MV-4-11 (cell line): ENCODE data around the gene ADGRL1.

ENCODE experiments used
- DNase-seq: peaks from one replicate; lab custom pipeline; 2025; lab: John Stamatoyannopoulos, UW

ADGRL1 gene

GRCh38 chr19:14139944-14140343 lies 66.0 kb downstream of the ADGRL1 start:
- peak; percentile 98 for DNase-seq

DNA sequence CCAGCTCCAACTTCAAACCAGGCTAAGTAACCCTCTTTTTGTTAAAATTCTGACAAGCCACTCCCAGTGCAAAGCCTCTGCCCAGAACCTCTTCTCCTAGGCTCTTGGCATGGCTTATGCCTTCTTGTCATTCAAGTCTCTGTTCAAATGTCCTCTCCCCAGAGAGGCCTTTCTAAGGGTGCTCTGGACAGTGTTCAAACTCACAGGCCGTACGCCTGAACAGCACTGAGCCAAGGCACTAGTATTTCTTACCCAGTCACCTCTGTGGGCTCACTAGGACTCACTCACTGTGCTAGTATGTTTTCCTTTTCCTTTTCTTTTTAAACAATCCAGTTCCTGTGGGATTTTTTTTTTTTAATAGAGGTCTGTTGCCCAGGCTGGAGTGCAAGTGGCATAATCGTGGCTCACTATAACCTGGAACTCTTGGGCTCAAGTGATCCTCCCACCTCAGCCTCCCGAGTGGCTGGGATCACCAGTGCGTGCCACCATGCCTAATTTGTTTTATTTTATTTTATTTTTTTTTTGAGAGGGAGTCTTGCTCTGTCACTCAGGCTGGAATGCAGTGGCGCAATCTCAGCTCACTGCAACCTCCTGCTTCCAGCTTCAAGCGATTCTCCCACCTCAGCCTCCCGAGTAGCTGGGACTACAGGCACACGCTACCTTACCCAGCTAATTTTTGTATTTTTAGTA lies 67.2 kb downstream of the ADGRL1 start:
- no peak for DNase-seq

DNA sequence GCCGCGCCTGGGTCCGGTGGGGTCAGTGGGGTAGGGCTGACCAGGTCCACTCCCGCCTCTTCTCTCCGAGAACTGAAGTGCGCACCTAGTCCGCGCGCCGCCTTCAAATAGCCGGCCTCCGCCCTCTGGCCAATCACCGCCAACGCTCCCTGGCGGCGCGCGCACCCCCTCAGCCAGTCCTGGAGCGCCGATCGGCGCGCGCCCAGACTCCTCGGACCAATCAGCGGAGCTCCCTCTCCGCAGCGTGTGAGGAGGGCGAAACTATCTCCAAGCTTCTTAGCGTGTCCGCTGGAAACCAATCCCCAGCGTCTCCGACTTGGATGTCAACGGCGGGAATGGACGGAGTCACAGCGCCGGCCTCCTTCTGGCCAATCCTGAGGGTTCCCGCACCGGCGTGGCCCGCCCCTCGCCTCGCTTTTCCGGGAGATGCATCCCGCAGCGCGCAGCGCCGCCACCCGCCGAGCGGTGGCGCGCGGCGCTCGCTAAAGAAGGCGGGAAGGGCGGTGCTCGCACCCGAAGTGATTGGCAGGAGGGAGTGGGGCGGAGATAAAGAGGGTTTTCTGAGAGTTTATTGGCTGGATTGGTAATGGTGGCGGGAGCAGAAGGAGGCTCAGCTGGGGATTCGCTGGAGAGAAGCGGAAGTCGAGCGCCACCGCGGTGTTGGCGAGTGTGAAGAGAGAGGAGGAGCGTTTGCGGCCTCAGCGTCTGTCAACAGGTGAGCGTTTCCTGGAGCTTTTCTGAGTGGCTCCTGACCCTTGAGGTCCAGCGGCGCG lies 69.3 kb downstream of the ADGRL1 start, which contains the start of gene ASF1B:
ASF1B (minus strand) TSS at position 81 of the 773 bp plus-strand sequence. CDS start 133 bp downstream, outside the sequence.
- peak; percentile 100 for DNase-seq

GRCh38 chr19:14135985-14136508 lies 69.9 kb downstream of the ADGRL1 start:
- DNase-seq, result no peak

GRCh38 chr19:14135355-14135754 lies 70.6 kb downstream of the ADGRL1 start:
- DNase-seq, result no peak

DNA sequence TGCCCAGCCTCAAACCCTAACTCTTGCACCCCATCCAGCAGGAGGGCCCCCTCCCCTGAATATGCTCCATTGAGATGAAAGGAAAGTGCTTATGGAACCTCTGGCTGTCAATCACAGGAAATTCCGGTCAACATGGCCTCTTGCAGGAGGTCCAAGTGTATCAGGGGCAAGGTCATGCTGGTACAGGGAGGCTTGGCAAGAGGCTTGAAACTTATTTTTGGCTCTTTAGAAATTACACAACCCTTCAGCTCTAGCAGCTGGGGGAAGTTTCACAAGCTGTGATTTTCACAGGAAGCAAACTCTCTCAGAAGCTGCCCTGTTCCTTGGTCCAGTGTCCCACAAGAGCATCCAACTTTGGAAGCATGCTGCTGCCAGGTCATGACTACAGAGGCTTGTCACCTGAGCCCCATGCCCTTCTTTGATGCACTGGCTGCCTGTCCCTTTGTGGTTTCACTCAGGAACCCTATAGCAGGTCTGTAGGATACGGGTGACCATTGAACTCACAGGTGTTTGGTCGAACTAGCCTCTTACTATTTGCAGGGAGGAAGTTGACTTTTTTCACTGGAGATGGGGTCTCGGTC lies 78.0 kb downstream of the ADGRL1 start:
- DNase-seq, result peak; percentile 81

DNA sequence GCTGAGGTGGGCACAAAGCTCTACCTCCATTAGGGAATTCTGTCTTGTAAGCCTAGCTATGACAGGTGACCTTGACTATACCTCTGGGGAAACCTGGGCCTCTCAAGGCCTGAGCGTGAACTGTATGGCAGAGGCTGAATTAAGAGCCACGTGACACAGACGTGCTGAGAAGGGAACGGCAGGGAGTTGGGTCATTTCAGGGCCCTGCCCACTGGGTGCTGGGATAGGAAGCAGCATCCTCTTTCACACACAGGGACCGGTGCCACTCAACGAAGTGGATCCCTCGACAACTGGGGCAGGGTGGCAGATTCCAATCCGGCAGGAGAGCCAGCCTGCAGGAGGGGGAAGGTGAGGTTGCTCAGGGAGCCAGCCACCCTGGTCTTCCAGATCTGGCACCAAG lies 78.8 kb downstream of the ADGRL1 start:
- DNase-seq, result no peak

GRCh38 chr19:14122924-14123323 lies 83.0 kb downstream of the ADGRL1 start:
- DNase-seq, result no peak

- no peak for DNase-seq
Observed at GRCh38 chr19:14120497-14120780, 85.5 kb downstream of the ADGRL1 start.

DNA sequence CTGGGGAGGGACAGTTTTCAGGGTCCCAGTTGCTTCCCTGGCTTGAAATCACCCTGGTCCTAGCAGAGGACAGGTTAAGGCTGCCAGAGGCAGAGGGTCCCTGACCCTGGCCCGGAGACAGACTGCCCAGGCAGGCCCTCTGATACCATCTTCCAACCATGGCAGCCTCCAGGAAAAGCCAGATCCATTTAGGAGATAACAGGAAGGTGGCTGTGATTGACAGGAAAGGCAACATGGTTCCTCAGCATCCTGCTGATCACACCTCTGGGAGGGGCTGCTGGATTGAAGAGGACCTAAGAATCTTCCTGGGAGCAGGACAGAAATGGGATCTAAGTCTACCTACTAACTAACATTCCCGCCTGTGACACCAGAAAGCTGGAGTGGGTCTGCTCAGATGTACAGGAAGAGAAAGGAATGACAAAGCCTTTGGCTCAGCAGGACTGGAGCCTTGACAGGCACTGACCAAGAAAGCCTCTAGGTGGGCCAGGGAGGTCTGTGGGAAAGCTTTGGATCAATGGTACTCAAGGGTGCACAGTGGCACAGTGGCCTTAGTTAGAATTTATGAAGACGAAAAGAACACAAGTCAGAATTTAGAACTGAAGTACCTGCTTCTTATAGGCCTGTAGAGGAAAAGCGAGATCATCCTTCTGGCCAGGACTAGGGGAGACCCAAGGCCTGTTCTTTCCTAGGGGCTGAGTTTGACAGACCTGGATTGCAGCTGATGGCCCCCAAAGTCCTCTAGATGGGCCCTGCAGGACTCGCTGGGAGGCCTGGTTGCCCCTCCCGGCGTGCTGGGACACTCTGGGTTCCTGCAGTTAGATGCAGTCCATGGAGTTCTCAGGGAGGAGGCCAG lies 86.1 kb downstream of the ADGRL1 start:
- no peak for DNase-seq

- DNase-seq, result no peak
Observed at GRCh38 chr19:14119146-14119545, 86.8 kb downstream of the ADGRL1 start.

DNA sequence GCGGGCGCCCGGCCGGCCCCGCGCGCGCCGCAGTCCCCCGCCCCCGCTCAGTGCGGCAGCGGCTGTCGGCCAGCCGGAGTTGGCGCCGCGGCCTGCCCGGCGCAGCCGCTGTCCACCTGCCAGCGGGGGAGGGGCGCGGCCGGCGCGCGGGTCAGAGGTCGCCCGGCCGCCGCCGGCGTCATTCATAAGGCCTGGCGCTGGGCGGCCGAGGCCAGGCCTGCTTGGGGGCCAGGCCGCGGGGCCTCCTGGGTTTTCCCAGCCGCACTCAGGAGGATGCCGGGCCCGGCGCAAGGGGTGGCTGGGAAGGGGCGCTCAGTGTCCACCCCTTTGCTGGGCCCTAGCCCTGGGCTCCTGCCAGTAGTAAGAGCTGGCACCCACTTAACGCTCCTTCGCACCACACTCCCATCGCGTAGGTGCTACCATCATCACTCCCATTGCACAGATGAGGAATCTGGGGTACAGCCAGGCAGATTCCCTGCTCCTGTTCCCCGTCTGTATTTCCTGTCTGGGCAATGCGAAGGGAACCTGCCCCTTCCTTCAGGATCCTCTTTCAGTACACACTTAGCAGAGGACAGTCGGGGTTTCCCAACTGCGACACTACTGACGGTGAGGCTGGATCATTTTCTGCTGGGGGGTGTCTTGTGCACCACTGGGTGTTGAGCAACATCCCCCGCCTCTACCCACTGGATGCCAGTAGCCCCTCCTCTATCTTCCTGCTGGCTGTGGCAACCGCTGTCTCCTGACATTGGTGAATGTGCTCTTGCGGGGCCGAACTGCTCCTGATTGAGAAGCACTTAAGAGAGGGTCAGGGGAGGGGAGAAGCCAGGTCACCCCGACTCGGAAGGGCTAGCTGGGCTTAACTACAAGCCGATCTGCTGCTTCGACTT lies 87.6 kb downstream of the ADGRL1 start:
- DNase-seq, result peak; percentile 98

DNA sequence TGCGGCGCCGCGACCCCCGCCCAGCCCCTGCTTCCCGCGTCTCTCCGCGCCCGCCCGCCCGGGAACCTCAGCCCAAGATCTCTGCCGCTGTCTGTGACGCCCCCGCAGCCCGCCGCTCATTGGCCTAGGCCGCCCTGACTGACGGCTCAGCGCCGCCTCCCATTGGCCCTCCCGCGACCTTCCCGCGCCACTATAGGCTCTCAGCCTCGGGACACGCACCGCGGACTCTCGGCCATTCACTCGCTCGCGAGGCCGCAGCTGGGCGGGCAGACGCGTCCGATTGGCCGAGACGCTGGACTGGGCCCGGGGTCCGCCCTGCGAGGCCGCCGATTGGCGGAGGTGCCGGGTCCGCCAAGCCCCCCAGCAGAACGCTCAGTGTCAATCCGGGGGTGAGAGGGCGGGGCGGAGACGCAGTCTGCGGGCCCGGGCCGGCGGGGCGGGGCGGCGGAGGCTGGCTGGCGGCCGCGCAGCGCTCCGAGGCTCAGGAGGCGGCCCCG lies 88.3 kb downstream of the ADGRL1 start, which contains the start of gene PRKACA:
PRKACA (minus strand) TSS at position 95 of the 497 bp plus-strand sequence. CDS start 215 bp downstream, outside the sequence.
- peak; percentile 99 for DNase-seq

DNA sequence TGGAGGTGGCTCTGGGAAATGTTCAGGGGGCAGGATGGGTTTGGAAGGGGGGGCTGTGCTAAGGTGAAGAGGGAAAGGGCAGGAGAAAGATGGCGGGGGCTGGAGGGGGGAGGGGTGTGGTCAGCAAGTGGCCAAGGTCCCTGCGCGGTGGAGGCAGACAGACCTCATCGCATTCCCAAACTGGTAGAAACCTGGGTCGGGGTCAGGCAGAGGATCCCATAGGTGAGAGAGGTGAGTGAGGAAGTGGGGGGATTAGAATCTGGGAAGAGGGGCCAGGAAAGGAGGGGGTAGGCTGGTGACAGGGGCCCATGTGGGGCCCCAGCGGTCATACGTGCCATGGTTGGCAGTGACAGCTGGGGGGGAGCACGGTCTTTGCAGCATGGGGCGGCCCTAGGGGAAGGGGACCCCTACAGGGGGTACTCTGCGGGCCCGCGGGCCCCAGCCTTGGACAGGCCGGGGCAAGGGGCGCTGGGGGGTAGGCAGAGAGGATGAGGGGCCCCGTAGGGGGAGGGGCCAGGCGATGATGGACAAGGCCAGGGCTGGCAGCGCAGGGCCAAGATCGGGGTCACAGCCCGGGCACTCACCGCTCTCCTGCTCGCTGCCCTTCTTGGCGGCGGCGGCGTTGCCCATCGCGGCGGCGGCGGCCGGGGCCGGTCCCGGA lies 88.9 kb downstream of the ADGRL1 start:
- no peak for DNase-seq

DNA sequence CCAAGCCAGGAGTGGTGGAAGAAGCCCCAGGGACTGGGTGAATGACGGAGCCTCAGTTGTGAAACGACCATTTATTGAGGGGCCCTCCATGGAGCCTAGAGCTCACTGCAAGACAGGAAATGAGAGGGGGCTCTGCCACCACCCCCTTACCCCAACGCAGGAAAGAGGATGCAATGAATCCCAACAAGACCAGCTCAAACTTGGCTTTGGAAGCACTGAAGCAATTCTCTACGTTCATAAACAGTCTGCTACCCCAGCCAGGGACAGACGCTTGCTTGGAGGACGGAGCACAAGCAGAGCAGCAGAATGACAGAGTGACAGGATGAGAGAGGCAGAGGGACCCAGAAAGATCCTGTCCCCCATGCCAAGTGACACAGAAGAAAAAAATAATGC lies 89.4 kb downstream of the ADGRL1 start:
- DNase-seq, result no peak

DNA sequence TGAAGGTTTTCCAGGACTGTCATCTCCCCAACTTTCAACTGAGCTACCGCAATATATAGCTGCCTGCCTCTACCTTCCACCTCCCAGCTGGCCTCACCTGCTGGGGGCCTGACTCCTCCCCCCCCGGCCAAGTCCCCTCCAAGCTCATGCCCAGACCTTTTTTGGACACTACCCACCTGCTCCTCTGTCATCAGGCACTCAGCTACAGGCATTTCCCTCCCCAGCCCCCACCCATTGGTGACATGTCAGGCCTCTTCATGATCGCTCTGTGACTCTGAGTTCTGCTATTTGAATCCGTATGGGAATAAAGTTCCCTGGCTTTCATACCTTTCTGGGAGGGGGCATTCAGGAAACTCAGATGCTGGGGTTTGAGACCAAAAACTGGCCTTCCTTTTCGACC lies 90.2 kb downstream of the ADGRL1 start:
- no peak for DNase-seq

GRCh38 chr19:14114854-14115253 lies 91.1 kb downstream of the ADGRL1 start:
- DNase-seq, result peak; percentile 86

DNA sequence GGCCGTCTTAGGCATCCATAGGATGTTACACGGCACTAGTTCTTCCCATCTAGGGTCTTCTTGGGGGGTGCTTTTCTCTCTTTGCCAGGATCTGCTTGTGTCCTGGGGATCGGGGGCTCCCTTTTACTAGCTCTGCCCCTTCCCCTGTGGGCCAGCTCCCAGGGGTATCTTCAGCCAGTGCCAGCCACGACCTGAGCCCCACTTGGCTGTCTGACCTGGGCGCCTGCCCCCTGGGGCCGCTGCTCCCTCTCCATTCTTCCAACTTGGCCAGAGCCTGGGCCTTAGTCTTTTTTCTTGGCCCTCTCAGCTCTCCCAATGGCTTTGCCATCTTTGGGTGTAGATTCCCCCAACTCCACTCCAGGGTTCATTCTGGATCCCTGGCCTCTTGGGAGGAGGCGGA lies 91.5 kb downstream of the ADGRL1 start:
- no peak for DNase-seq

DNA sequence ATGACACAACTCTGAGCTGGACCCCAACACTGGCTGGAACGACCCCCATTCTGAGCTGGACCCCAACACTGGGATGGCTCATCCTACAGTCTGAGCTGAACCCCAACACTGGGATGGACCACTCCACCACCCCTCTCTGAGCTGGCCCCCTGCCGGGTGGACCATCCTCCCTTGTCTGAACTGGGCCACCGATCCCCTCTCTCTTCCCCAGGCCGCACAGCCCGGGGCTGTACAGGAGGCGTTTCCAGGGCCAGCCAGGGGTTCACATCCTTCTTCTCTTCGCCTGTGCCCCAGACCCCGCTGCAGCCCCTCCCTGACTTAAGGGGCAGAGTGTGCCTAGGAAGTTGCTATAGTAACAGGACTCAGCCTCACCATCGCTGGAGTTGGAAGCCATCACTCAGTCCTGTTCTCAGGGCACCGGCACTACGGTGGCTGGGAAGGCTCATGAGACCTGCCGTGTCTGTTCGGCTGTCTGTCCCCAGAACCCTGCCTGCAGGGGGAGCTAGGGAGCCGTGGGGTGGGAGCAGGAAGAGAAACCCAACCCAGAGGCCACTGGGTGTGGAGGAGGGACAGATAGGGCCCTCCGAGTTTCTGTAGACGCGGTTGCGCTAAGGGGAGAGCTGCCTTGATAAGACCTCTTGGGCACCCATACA lies 92.1 kb downstream of the ADGRL1 start:
- DNase-seq, result peak; percentile 59
